Mesothelial cell of epicardium (in vitro differentiated cells): ENCODE data around the gene RBMS3. TPM values are rescaled to one million over a fixed set of nuclear protein-coding genes. Genes with fewer than 3 reads are reported as not detected.
A peak's percentile ranks its signal among the peaks of the same experiment; 100 is the strongest.

Source experiments
- DNase-seq, 2 experiments: peaks; one replicate each; pipeline ENCODE4 v3.0.0; 2021; ENCODE audit warnings: low spot score in 2 of 2; ENCODE audit not compliant: unreplicated experiment in 2 of 2
- H3K27ac Mint-ChIP-seq: 2 replicates; pipeline ENCODE4 v1.8.0; 2021; ENCODE audit warnings: mixed read lengths
- H3K27me3 Mint-ChIP-seq: 2 replicates; pipeline ENCODE4 v1.8.0; 2021; ENCODE audit warnings: low read depth, mixed read lengths
- H3K36me3 Mint-ChIP-seq: 2 replicates; pipeline ENCODE4 v1.8.0; 2021; ENCODE audit warnings: mixed read lengths
- H3K4me1 Mint-ChIP-seq: 2 replicates; pipeline ENCODE4 v1.8.0; 2021; ENCODE audit warnings: mixed read lengths
- H3K4me3 Mint-ChIP-seq: 2 replicates; pipeline ENCODE4 v1.8.0; 2021; ENCODE audit warnings: mild to moderate bottlenecking, moderate library complexity, mixed read lengths
- H3K9me3 Mint-ChIP-seq: 2 replicates; pipeline ENCODE4 v1.8.0; 2021; ENCODE audit warnings: mixed read lengths
- total RNA-seq: library from RNA; stranded (reverse); gene quantifications from 3 replicates; pipeline ENCODE4 v1.2.1, GENCODE V29; 2021
- TF ChIP-seq, protein P1 (sequence below): fragments of 200-600 bp; sonication (generic); IDR thresholded peaks from one replicate; pipeline ENCODE4 v1.5.0; 2021; ENCODE audit warnings: antibody characterized with exemption; ENCODE audit not compliant: unreplicated experiment

The RBMS3 gene
- total RNA-seq, 1 donor from 2014 or later: 42.5 TPM

DNA sequence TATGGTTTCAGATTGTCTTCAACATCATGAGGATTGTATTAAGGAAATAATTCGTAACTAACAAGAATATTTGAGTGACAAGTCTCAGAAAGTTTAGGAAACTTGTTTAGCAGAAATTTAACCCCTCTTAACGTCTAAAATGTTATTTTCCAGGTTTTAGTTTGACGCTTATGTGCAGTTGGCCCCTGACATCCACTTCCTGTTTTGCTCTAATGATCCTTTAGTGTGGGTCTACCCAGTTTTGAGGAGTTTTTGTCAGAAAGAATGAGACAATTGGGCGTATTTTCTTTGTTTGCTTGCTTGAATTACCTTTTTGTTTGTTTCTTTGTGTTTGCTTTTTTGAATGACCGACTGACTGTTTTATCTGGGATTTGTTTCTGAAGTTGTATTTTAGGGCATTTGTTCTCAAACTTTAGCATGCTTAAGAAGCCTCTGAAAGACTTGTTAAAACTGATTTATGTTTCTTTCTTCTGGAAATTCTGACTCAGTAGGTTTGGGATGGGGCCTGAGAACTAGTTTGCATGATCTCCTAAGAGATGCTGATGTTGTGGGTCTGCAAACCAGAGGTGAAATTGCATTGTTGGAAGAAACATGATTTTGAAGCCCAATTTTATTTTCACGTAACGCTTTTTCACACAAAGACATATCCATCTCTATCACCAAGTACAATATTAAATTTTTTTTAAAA lies 20.6 kb downstream of the RBMS3 start:
- H3K27ac Mint-ChIP-seq: no peak overlapping the region

DNA sequence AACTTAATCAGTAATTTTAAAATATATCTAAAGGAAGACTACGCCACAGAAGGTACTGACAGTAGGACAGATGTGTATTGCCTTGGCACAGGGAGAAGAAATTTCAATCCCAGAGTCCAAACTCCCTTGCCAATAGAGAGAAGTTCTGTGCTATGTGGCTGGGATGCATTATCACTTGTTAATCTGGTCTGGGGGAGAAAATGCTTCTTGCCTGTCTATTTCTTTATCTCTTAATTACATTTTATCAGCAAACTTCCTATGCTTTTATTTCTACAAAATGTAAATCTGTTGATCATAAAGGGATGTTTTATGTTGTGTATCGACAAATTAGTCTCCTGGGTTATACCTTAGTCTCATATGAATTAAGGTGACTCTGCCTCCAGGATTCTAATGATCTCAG lies 21.7 kb downstream of the RBMS3 start:
- DNase-seq: no peak
- Mint-ChIP-seq H3K36me3 (peaks cover 13% of the 10 kb centered on the region), H3K4me3 (no peak overlapping the region), H3K27ac (no peak overlapping the region), H3K9me3 (peaks cover 18% of the 10 kb centered on the region), H3K4me1 (peaks cover 7% of the 10 kb centered on the region), H3K27me3 (no peaks in the 10 kb centered on the region)
- TF ChIP-seq, protein P1, sequence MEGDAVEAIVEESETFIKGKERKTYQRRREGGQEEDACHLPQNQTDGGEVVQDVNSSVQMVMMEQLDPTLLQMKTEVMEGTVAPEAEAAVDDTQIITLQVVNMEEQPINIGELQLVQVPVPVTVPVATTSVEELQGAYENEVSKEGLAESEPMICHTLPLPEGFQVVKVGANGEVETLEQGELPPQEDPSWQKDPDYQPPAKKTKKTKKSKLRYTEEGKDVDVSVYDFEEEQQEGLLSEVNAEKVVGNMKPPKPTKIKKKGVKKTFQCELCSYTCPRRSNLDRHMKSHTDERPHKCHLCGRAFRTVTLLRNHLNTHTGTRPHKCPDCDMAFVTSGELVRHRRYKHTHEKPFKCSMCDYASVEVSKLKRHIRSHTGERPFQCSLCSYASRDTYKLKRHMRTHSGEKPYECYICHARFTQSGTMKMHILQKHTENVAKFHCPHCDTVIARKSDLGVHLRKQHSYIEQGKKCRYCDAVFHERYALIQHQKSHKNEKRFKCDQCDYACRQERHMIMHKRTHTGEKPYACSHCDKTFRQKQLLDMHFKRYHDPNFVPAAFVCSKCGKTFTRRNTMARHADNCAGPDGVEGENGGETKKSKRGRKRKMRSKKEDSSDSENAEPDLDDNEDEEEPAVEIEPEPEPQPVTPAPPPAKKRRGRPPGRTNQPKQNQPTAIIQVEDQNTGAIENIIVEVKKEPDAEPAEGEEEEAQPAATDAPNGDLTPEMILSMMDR: no peak

More for the DNA sequence above, 20.6 kb downstream of the RBMS3 start:
- H3K36me3 Mint-ChIP-seq: peaks cover 13% of the 10 kb centered on the region
- peaks cover 8% of the 10 kb centered on the region for H3K4me1 Mint-ChIP-seq
- TF ChIP-seq, protein P1: no peak
- H3K4me3 Mint-ChIP-seq: no peak overlapping the region
- no peaks in the 10 kb centered on the region for H3K27me3 Mint-ChIP-seq
- peaks cover 18% of the 10 kb centered on the region for H3K9me3 Mint-ChIP-seq
- DNase-seq: no peak

DNA sequence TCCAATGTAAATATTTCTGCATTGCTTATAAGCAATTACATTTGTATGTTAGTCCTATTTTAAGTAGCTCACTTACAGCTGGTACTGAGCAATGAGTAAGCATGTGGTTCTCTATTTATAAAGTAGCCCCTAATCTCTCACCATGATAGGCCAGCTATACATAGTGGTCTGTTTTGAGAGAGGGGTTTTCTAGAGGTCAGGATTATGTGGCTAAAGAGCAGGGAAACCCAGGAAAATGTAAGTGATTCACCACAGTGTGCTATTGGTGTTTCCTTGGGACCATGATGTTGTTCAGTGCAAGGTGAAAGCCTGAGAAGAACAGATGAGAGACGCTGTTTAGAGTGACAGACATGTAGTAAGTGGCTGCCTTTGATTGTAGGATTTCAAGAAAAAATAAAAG lies 26.4 kb downstream of the RBMS3 start:
- TF ChIP-seq, protein P1: no peak
- H3K4me1 Mint-ChIP-seq: peaks cover 13% of the 10 kb centered on the region

DNA sequence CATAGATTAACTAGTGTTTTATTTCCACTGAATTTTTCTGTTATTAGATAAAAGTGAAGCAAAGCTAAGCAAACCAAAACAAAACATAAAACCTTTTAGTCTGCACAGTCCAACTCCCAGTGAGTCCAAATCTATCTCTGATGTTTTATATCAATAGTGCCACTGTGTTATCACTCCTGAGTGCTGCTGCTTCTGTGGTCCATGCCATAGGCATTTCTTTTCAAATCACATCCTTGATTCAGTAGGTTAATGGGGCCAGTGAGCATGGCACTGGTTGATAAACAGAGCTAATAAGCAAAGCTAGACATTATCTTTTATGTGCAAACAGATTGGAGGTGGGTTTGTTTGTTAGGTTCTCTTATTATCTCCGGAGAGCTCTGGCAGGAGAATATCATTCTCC lies 30.0 kb downstream of the RBMS3 start:
- peaks cover 38% of the 10 kb centered on the region for H3K4me1 Mint-ChIP-seq
- no peak for DNase-seq
- H3K9me3 Mint-ChIP-seq: no peaks in the 10 kb centered on the region
- TF ChIP-seq, protein P1: no peak
- no peaks in the 10 kb centered on the region for H3K36me3 Mint-ChIP-seq
- H3K27me3 Mint-ChIP-seq: no peaks in the 10 kb centered on the region
- no peak overlapping the region for H3K27ac Mint-ChIP-seq
- H3K4me3 Mint-ChIP-seq: no peak overlapping the region

More for the DNA sequence above, 26.4 kb downstream of the RBMS3 start:
- peaks cover 13% of the 10 kb centered on the region for H3K36me3 Mint-ChIP-seq
- H3K27ac Mint-ChIP-seq: no peak overlapping the region
- no peak overlapping the region for H3K4me3 Mint-ChIP-seq
- DNase-seq: no peak
- no peaks in the 10 kb centered on the region for H3K27me3 Mint-ChIP-seq
- H3K9me3 Mint-ChIP-seq: peaks cover 18% of the 10 kb centered on the region

DNA sequence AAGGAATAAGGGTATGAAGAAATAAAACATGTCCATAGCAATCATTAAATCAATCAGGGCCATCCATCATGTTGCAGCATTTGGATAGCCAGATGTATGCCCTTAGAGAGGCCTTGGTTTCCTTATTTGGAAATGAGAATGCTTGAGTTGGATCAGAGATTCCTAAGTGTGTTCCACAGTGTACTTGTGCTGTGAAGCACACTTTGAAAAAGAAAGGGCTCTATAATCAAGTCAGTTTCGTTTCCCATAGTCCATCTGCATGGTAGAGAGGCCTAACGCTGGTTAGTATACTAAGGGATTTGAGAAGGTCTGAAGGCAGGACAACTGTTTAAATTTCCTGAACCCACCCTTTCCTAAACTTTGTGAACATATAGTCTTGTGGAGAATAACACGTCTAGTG lies 30.9 kb downstream of the RBMS3 start:
- DNase-seq: no peak
- H3K9me3 Mint-ChIP-seq: no peaks in the 10 kb centered on the region
- TF ChIP-seq, protein P1: no peak
- no peaks in the 10 kb centered on the region for H3K27me3 Mint-ChIP-seq
- H3K4me1 Mint-ChIP-seq: peaks cover 42% of the 10 kb centered on the region
- H3K36me3 Mint-ChIP-seq: no peaks in the 10 kb centered on the region
- H3K4me3 Mint-ChIP-seq: no peak overlapping the region
- H3K27ac Mint-ChIP-seq: peak overlapping the region; percentile 8
